T-helper 1 cell (primary cell): ENCODE data around the gene CPNE7.

Experiments used
- DNase-seq, 5 donors: peaks; one replicate each; pipeline ENCODE4 v3.0.0-alpha.2; 2012 to 2020
- total RNA-seq, 4 donors: gene quantifications; one replicate each; lab custom pipeline; 2026; lab: John Stamatoyannopoulos, UW

Gene CPNE7
- total RNA-seq, result 0.93 to 2.0 (median 1.3) reads per million in 4 donors

DNA sequence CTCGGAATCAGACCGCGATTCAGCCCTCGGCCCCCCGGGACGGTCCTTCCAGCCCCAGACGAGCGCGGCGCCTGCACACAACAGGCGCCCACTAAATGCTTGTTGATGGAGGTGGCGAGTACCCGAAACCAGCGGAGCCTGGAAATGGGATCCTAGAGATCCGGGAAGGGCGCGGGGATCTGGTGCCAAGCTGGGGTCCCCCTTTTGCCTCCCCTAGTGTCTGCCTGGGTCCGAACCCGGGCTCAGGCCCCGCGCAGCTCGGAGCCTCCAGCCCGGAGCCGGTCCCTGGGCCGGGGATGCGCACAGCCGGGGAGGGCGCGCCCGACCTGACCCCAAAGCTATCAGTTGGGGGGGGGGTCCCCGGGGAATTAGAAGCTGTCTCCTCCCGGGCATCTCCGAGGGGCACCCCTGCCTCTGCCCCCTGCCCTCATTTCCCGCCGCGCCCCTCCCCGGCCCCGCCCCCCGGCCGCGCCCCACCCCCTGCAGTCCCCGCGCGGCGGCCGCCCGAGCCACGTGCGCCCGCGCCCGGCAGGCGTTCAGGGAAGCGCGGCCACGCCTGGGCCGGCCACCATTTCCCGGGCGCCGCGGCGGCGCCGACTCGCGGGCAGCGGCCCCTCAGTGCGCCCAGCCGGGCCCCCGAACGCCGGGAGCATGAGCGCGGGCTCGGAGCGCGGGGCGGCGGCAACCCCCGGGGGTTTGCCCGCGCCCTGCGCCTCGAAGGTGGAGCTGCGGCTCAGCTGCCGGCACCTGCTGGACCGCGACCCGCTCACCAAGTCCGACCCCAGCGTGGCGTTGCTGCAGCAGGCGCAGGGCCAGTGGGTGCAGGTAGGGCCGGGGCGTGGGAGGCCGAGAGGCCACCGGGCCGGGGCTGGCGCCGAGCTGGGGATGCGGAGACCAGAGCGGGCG is at the start of gene CPNE7:
CPNE7 (plus strand) TSS at position 512 of the 906 bp plus-strand sequence; CDS start at position 652, 140 bp downstream.
- DNase-seq, result no peak

DNA sequence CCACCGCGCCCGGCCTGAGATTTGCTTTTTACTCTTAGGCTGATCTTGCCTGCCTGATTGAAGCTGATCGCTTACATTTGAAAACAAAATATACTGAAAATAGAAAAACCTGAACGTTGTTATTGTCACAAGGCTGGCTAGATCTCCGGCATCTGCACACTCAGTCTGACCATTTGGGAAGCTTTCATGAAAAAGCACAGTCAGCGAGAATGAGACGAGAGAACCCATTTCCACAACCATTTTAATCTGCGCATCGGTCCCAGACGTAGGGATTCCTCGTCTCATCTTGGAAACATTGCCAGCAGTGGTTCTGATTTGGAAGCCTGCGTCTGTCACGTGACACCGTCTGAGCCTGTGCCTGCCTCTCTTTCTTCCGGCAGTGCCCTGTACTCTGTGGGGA is 46.5 kb upstream of the CPNE7 start:
- no peak for DNase-seq

DNA sequence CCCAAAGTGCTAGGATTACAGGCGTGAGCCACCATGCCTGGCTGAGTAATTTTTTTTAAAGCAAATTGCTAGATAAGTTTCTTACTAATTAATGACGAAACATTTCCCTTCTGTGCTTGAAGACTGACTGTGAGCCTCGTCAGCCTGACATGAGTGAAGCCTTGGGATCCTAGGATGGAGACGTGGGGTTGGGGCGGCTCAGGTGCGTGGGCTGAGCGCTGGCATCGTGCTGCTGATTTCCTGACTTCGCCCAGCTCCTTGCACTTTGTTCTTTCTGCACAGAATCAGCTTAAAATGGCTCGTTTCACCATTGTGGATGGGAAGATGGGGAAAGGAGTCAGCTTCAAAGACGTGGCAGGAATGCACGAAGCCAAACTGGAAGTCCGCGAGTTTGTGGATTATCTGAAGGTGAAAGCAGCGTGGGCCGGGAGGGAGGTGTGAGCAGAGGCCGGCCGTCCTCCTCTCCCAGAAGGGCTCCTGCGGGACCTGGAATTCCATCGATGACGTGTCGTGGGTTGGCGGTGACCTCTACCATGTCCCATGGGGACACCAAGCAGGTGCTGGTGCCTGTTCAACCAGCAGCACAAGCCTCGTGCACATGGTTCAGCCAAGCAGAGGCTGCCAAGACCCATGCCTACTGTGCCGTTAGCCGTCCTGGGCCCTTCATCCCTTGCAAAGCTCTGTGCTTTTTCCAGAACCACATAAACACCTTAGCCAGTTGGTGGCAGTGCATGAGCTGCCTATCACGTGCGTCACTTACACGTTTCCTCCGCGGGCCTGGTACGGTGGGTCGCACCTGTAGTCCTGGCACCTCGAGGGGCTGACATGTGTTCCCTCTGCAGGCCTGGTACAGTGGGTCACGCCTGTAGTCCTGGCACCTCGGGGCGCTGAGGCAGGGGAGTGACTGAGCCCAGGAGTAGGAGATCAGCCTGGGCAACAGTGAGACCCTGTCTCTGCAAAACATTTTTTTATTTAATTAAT is 44.9 kb upstream of the CPNE7 start:
- no peak for DNase-seq

DNA sequence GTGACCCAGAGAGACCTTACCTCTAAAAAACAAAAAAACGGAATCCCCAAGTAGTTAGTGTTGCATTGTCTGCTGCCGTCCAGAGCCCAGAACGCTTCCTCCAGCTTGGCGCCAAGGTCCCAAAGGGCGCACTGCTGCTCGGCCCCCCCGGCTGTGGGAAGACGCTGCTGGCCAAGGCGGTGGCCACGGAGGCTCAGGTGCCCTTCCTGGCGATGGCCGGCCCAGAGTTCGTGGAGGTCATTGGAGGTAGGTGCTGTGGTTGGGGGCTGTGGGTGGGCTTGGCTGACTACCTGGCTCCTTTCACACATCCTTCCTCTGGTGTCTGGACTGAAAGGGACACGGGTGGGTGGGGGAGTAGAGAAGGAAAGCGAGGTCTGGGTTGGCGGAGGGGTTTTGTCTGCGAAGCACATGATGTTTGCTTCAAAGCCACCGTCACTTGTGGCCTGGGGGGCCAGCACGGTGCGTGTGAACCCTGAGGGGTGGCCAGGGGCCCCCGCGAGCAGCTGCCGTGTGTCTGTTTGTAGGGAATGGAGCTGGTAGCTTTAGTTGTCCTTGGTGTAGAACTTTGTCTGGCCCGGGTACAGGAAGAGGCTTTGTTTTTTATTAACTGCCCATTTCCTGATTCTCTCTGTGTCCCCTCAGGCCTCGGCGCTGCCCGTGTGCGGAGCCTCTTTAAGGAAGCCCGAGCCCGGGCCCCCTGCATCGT is 43.6 kb upstream of the CPNE7 start:
- DNase-seq, result no peak

DNA sequence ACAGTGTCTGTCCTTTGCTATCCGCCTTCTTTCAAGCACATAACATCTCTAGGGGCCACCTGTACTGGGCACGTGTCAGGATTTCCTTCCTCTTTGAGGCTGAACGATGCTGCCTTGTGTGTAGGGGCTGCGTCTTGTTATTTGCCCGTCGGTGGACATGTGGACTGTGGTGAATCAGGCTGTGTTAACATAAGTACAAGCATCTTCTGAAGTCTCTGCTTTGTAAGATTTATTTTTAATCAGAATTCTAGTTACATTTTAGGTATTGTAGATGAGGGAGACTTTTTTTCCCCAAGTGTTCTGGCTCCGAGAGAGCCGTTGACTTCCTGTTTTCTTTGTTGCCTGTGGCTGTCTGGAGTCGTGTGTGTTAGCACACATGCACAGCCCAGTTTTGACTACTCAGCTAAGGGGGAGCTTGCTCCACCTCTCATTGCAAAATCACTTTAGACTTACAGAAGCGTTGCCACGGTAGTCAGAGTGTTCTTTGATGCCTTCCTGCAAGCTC is 41.3 kb upstream of the CPNE7 start:
- peak in 3 of 5 donors; percentile 23 to 66 (median 25) for DNase-seq

DNA sequence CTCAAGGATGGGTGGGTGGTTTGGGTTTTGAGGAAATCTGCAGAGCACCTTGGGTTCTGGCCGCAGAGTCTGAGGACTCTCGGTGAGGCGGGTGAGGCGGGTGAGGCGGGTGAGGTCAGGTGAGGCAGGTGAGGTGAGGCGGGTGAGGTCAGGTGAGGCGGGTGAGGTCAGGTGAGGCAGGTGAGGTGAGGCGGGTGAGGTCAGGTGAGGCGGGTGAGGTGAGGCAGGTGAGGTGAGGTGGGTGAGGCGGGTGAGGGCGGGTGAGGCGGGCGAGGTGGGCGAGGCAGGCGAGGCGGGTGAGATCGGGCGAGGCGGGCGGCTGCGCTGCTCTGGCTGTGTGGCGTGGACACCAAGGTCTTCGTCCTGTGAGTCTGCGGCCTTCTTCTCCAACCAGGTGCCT is 39.2 kb upstream of the CPNE7 start:
- no peak for DNase-seq

DNA sequence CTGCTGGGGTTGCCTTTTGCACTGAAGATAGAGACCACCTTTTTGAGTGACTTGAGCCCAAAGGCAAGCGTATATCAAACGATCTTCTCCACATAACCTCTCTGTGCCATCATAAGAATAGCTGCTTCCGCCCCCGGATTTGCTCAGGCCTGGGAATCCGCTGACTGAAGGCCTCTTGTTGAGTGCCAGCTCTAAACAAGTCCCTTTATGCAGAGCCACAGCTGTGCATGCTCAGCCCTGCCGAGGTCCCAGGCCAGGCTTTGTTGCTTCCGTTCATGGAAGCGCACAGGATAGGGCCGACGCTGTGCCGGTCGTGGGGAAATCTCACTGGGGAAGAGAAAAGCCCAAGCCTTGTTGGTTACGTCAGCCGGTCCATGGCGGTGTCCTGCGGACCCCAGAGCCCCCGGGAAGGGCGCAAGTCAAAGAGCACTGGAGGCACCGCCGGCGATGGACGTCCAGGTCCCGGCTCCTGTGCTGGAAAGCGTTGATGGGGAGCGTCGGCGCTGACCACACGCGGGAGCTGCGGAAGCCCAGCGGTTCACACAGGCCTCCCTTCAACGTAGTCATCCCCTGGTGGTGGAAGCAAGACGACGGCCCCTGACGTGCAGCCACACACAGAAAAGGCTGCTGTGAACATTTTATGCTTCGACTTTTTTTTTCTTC is 38.5 kb upstream of the CPNE7 start:
- no peak for DNase-seq

DNA sequence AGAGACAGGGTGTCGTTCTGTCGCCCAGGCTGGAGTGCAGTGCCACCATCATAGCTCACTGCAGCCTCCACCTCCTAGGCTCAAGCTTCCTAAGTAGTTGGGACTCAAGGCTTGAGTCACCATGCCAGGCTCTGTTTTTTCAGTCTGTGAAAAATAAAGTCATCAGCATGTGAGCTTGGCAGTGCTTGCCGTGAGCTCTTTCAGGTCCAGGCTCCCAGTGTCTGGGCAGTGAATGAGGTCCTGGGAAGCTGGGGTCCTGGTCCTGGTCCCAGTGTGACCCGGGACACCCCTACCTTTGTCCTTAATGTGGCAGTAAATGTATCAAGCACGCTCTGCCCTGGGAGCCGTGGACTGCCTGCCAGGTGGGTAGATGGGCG is 38.0 kb upstream of the CPNE7 start:
- no peak for DNase-seq

DNA sequence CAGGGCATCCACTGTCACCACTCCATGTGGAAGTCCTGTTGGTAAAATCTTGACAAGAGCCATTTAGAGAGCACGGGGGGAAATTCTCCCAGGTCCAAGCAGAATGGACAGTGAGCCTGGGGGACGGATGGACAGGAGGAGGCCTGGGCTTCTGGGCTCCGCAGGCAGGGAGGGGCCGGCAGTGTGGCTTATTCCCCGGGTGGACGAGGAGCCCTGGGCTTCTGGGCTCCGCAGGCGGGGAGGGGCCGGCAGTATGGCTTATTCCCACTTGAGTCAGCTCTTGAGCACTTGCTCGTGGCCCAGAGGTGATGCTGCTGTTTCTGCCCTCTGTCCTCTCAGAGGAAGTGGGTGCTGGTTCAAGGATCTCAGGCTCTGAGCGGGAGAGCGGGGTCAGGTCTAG is 37.3 kb upstream of the CPNE7 start:
- DNase-seq, result no peak

DNA sequence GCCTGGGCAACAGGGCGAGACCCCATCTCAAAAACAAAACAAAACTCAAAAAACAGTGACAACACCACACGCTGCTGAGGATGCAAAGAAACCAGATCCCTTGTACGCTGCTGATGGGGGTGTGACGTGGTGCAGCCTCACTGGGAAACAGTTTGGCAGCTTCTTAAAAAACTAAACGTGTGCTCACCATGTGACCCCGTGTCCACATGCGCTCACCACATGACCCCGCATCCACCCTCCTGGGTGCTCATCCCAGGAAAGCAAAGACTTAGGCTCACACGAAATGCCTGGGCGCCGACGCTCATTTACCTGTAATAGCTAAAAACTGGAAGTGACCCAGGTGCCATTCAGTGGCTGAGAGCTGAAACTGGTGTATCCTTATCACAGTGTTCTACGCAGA is 35.0 kb upstream of the CPNE7 start:
- DNase-seq, result no peak

DNA sequence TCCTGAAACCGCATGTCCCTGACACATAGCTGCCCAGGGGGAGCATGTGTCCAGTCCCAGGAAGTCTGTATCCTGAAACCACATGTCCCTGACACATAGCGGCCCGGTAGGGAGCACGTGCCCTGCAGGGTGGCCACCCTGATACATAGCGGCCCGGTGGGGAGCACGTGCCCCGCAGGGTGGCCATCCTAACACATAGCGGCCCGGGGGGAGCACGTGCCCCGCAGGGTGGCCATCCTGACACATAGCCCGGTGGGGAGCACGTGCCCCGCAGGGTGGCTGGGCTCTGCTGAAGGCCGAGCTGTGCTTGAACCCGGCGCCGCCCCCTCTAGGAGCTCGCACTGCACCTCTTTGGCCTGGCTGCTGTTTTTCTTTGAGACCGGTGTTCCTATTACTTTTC is 33.8 kb upstream of the CPNE7 start:
- DNase-seq, result no peak

DNA sequence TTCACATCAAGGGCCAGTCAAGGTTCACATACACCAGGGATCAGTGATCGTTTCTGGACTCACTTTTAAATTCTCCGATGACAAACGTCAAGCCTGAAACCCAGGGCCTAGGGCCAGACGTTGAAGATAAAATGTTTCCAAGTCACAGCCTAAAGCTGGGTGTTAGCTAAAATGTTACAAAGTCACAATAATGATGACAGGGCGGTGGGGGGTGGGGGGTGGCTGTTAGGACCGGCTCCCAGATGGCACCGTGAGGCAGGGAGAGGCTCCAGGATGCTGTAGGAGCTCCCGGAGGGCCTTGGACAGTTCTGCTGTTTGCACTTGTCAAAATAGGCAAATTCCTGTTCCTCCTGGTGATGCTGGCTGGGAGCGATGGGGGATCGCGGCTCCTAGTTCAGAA is 31.4 kb upstream of the CPNE7 start:
- no peak for DNase-seq

DNA sequence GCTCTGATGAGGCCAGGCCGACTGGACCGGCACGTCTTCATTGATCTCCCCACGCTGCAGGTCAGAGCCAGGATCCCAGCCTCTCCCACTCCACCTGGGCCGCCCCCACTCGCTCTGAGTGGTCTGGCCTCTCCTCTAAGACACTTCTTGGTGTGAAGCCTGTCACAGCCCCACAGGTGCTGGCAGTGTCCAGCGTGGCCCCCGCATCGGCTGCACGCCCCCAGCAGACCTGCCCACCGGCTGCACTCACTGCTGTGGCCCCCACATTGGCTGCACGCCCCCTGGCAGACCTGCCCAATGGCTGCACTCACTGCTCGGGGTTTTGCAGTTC is 30.9 kb upstream of the CPNE7 start:
- DNase-seq, result no peak

DNA sequence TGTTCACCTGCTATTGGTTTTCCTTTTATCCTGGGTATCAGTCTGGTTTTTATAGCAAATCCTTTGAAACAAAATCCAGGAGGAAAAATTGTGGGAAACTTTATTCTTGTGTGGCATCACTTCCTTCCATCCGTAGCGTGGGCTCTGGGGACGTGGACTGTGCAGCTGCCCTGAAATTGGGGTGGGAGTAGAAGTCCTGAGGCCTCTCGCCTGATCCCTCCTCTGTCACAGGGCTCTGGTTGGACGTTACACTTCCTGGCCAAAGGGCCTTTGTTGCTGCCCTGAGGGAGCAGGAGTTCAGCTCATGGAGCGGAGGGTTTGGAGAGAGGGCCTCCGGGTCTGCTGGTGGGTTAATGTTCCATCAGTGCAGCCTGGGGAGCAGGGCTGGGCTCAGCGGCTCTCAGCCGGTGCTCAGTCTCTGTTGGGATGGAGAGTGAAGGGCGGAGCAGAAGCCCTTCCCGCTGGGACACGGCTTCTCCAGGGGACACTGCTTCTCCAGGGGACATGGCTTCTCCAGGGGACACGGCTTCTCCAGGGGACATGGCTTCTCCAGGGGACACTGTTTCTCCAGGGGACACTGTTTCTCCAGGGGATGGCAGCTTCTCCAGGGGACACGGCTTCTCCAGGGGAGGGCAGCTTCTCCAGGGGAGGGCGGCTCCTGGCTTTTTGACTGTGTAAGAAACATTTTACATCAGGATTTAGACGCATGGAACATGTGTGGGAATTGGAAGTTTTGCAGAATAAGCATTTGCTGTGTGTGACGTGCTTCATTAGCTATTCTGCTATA is 30.3 kb upstream of the CPNE7 start:
- no peak for DNase-seq

DNA sequence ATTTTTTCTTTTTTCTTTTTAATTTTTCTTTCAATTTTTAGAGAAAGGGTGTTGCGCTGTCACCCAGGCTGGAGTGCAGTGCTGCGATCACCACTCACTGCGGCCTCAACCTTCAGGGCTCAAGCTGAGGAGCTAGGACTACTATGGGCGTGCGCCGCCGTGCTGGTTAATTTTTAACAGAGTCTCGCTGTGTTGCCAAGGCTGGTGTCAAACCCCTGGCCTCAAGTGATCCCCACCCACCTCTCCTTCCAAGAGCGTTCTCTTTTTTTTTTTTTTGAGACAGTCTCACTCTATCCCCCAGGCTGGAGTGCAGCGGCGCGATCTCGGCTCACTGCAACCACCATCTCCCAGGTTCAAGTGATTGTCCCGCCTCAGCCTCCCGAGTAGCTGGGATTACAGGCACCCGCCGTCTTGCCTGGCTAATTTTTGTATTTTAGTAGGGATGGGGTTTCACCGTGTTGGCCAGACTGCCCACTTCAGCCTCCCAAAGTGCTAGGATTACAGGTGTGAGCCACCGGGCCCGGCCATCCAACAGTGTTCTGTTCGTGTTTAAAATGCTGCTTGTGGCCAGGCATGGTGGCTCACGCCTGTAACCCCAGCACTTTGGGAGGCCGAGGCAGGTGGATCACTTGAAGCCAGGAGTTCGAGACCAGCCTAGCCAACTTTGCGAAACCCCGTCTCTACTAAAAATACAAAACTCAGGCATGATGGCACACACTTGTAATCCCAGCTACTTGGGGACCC is 29.6 kb upstream of the CPNE7 start:
- DNase-seq, result no peak

DNA sequence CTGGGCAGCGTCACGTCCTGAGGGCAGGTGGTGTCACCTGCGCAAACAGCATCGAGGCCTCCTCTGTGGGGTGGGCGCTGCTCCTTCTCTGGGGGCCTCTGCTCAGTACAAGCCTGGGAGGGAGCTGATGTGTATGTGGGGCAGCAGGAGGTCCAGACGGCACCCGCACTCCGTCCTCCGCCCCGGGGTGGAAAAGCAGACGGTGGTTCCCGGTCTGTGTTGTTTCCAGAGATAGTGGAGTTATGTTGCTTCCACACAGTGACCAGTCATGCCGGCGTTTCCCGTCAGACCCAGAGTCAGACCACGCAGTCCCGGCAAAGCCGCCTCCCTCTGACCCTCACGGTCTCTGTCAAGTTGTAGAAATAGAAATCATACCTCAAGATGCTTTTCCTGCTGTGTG is 28.8 kb upstream of the CPNE7 start:
- DNase-seq, result no peak

DNA sequence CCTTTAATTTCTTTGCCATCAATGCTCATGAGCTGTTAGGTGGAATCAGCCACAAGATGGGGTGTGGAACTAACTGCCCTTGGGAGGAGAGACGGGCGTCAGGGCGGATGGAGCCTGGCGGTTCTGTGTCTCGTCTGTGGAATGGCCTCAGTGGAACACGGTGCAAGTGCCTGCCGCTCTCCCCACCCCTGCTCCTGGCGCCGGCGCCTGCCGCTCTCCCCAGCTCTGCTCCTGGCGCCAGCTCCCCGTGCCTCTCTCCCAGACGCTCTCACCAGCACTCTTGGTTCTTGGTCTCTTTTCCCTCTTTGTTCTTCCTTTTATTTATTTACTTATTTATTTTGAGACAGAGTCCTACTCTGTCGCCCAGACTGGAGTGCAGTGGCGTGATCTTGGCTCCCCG is 28.3 kb upstream of the CPNE7 start:
- DNase-seq, result no peak

DNA sequence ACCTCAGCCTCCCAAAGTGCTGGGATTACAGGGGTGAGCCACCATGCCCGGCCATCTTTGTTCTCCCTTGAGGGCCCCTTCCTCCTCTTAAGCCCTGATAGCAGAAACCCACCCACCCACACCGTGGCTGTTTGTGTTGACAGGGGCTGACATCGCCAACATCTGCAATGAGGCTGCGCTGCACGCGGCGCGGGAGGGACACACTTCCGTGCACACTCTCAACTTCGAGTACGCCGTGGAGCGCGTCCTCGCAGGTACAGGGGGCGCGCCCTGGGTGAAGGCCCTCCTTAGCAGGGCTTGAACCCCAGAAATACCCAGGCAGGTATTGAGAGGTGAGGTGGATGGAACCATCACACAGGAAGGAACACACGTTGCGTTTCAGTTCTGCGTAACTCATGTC is 27.7 kb upstream of the CPNE7 start:
- DNase-seq, result no peak

DNA sequence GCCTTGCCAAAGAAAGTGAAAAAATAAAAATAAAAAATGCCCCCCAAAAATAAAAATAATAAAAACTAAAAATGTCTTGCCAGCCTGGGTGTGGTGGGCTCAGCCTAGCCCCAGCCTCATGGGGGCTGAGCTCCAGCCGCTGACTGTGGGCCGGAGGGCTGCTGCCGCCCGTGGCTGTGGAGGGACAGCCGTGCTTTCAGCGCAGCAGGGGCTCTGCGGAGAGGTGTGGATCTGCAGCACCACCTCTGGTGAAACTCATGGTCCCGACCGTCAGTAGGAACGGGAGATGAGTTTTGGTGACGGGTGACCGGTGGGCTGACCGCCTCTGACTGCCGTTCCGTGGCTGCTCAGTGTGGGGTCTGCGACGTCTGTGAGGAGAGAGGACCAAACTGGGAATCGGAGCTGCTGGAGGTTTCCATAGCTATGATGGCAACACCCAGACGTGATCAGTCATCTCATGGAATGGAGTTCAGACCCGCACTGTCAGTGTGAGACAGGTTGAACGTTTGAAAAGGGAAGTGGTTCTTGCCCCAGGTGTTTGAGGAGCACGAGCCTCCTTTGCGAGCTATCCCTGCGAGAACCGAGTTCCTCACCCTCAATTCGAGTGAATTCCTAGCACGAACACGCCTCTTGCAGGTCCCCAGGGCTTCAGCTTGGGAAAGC is 27.1 kb upstream of the CPNE7 start:
- no peak for DNase-seq
